ENCODE measurements around the gene GRM4.

The GRM4 gene

DNA sequence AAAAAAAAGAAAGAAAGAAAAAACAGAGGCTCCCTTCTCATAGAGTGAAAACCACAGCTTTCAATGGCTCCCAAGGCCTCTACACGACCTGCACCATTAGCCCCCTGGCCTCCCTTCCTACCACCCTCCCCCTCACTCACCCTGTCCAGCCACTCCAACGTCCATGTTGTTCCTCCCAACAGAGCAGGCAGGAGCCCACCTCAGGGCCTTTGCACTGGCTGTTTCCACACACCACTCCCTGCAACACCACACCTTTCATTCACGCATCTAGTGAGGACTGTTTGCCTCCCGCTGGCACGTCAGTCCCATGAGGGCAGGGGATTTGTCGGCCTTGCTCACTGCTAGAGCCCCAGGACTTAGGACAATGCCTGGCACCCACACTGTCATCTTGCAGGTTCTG, 39.5 kb downstream of the GRM4 start:
- no peak for DNase-seq

DNA sequence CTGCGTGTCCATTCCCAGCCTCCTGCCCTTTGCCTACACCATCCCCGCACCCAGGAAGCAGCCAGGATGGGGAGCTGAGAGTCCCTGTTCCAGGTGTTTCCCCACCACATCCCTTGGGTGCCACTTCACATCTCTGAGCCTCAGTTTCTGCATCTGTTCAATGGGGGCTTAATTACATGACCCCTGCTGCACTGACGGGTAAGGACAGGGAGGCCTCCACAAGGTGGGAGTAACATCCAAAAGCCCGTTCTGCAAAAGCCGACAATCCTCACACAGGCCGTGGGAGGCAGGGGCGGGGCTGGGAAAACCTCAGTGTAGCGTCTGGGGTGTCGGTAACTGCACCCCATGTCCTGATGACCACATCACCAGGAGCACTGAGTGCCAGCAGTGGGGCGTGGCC, 41.3 kb downstream of the GRM4 start:
- DNase-seq = no peak

DNA sequence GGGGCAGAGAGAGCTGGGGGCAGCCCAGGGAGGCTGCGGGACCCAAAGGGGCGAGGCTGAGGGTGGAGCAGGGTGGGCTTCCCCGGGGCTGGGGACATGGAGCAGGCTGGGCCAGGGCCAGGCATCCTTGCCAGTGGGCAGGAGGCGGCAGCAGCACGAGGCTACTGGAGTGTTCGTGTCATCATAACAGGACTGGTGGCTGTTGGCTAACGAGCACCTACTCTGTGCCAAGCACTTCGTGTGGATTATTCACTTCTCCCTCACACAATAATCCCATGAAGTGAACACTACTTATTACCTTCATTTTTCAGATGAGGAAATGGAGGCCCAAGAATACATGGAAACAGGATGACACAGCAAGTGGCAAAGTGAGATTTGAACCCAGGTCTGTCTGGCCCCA, 41.7 kb downstream of the GRM4 start:
- DNase-seq = no peak

DNA sequence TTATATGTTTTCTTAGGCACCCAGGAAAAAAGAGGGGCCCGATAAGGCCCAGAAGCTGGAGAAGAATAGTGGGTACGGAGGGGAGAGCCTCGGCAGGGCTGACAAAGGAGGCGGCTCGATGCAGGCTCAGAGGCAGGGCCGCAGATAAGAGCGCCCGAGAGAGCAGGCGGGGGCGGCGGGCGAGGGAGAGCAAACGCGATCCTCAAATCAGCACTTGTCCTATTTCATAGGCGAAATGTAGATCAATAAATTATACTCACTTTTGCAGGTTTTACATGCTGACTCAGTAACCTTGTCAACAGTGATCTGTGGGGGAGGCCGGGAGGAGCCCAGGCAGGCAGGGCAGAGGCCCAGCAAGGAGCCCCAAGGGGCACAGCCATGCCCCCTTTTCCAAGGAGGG, 42.6 kb downstream of the GRM4 start:
- no peak for DNase-seq

DNA sequence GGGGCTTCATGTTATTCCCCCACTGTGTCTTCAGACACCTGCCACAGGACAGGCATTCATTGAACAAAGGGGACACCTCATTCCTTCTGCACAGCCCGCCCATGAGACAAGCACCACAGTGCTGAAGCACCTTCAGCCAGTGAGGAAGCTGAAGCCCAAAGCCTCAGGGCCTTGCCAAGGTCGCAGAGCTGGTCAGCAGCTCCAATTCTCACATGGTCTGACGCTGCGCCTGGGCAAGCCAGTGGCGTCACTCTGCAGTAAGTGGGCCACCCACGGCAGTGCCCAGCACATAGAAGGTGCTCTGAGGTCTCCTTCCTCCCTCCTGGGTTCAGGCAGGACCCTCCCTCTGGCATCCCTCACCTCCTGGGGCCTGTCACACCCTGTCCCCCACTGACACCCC, 43.2 kb downstream of the GRM4 start:
- DNase-seq = no peak

DNA sequence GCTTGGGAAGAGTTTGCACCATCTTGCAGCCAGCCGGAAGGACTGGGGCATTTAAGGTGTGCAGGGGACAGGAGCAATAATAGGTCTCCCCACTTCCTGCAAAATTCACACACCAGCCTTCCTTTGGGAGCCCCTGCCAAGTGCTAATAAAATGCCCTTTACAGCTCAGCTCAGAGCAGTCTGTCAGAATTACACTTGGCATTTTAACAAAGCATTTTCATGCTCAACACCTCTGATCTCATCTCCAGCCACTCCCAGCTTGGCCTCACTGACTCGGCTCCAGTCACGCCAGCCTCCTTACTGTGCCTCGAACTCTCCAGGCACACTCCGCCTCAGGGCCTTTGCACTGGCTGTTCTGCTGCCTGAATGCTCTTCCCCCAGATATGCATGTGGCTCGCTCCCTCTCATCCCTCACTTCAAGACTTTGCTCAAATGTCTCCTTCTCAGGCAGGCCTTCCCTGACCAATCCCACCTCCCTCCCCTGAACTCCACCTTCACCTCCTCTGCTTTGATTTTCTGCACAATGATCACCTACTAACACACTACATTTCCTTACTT, 43.7 kb downstream of the GRM4 start:
- no peak for DNase-seq

DNA sequence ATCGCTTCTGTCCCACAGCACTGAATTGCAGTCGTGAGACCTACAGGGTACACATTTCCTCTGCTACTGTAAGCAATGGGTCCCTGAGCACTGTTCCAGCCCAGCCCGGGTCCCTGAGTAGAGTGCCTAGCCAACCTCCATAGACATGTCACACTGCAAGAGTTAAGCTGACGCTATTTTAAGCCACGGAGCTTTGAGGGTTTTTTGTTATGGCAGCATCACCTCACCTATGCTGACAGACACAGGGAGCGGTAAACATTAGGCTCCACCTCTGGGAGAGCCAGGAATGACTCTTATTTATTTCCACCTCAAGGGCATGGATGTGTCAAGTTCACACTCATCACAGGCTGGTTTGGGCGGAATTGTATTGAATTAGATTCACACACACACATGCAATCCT, 45.1 kb downstream of the GRM4 start:
- no peak for DNase-seq

DNA sequence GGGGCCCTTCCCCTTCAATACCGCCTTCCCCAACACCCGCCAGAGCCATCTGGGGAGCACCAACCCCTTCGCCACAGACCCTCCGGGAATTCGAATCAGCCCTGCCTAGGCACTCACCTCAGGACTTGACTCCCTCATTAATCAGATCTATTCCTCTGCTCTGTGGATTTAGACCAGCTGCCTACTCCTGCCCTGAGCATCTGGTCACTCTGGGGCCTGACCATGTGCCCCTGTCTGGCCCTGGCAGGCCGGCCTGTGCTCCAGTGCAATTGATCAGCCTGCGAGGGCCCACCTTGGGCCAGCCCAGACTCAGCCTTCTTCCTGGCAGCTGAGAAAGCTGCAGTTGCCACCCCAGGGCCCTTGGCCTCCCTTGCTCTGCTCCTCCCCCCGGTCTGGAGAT, 46.0 kb downstream of the GRM4 start:
- no peak for DNase-seq

DNA sequence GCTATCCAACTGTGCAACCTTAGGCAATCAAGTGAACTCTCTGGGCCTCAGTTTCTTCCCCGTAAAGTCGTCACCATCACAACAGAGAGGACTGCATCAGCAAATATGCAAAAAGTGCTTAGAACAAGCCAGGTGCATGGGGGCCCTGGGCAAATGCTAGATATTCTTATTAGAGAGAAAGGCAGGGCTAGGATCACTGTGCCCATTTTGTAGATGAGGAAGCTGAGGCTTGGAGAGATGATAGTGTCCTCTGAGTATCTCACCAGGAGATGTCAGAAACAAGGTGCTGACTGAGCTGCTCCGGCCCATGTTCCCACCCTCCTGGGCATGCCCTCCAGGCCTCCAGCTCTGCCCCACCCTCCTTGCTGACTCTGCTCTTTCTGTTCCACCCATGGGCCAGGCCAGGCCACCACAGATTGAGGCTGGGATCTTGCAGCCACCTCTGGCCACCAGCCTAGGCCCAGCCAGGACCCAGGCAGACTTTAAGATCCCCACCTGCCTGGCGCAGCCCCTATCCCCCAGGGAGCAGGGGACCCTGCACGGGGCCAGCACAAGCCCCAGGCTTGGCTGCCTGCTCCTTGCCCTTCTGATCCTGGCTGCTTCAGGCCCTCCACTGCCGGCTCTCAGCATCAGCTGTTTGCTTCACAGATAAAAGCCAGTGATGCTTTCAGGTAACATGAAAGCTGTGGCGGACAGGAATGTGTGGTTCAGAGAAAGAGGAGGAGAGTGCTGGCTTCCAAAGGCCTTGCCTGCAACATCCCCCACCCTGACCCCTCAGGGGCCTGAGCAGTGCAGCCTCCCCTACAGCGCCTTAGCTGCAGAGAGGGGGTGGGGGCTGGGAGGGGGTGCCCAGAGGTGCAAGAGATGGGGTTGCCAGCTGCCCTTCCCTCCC, 47.6 kb downstream of the GRM4 start:
- no peak for DNase-seq

DNA sequence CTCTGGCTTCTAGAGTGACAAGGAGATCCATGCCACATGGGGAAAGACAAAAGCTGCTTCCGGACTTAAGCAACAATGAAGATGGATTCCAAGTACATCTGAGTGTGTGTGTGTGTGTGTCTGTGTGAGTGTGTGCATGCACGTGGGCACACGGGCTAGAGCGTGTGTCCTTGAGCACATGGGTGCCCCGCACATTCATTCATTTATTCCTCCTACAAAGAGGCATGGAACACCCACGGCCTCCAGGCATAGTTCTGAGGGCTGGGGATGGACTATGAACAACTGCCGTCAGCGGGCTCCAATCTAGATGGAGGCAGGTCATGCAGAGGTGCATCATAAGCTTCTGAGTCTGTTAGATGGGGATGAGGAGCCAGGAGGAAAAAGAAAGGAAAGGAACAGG, 49.1 kb downstream of the GRM4 start:
- DNase-seq = no peak

DNA sequence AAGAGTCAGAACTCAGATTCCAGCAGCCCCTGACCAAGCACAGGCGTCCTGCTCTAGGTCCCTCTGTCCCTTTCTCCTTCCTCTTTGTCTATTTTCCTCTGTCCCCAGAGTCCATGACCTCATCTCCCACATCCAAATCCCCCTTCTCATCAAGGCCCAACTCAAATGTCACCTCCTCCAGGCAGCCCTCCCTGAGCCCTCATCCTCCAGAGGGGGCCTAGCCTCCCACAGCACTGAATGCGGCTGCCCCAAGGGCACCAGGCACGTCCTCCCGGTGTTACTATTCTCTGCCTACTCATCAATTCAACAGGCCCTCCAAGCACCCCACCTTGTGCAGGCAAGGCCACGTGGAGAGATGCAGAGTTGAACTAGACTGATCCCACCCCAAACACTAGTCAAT, 49.7 kb downstream of the GRM4 start:
- no peak for DNase-seq

DNA sequence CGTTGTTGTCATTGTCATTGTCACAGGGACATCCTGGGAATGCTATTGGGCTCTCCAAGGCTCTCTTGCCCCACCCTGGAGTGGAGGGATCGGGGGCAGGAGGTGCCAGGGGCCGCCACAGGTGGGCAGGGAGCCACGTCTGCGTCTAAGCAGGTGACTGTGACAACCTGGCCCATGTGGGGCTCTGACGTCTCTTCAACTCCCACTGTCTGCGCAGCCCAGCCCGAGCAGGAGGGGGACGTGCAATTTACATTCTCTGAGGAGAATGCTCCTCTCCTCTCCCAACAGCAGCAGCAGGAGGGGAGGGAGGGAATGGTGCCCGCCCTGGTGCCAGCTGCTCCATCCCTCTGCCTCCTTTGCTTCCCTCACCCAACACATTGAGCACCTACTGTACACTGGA, 50.1 kb downstream of the GRM4 start:
- no peak for DNase-seq

DNA sequence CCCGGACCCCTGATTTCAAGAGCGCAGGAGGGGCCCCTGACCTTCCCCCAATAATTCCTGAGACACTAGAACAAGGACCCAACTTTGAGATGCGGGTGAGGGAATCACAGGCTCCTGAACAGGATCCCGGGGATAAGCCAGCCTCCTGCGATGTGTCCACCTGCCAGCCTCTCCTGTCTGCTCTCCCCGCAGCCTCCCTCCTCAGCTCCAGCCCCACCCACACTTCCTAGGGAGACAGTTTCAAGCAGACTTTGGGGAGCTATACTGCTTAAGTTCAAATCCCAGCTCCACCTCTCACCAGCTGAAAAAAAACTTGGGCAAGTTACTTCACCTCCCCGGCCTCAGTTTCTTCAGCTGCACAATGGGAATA, 50.8 kb downstream of the GRM4 start:
- no peak for DNase-seq

DNA sequence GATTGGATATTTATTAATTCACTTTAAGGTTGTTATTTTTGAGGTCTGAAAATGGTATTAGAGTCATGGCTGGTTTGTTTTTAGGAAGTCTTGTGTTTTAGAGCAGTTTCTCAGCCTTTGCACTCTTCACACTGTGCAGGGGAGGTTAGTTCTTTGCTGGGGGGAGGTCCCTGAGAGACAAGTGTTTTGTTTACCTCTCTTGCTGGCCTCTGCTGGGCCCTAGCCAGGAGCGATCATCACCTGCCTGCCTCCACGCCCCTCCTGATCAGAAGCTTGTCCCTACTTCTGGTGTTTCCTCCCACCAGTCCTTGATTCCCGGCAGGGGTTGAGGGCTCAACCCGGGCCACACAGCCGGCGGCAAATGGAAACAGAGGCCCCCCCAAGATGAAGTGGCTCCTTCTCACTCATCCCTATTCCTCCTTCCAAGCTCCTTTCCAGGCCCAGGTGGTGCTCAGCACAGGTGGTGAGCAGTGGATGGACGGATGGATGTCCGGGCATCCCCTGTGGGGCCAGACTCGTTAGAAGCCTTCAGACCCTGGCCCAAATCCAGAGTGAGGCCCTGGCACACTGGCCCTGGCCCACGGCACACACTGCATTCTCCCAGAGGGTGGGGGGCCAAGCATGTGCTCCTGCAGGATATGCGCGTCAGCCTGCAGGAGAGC, 51.3 kb downstream of the GRM4 start:
- DNase-seq = peak; percentile 40

DNA sequence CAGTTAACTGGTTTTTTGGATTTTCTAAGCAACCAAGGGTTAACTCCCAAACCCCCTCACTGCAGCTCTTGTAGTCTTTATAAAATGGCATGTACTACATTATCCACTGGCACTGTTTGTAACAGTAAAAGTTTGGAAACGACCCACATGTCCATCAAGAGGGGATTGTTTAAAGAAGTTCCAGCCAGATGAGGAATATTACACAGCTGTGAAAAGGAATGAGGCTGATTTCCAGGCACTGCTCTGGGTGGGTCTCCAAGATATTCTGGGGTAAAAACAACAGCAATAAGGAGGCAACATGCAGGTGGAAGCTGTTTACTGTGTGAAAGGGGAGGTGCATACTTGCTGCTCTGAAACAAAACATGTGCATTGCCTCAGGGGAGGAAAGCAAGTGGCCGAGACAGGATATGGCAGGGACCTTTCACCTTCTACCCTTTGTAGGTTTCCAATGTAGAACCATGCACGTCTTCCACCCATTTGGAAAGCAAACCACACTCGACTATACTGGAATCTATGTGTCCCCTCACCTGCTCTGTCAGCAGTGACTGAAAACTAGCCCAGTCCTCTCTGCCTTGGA, 51.9 kb downstream of the GRM4 start:
- DNase-seq = no peak

DNA sequence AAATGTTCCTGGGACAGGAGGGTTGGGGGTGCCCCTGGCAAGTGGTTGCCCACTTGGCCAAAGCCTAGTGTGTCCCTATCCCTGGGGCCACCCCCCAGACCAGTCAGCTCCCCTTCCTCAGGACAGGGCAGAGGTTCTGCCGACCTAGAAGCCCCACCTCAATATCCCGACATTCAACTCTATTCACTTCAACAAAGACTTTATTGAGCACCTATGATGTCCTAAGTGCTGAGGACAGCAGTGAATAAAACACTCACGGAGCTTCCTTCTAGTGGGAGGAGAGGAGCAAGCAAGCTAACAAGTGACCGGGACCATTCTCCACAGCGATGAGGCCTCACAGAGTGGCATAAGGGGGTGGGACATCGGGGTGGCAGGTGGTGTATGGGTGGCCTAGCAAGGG, 52.7 kb downstream of the GRM4 start:
- no peak for DNase-seq

DNA sequence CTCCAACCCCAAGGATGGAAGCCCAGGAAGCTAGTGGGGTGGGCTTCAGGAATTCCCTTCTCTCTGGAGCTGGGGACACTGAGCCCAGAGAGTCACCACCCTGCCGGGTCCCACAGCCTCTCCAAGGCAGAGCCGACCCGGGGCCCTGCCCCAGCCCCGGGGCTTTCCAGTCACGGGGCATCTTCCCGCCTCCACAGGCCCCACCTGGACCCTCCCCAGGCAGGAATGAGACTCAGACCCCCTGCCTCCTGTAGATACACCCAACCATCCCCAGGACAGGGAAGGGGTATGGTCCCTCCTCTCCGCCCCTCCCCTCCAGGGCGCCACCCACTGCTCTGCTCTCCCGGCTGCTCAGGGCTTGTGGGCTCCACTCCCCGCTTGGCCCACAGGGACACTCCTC, 53.3 kb downstream of the GRM4 start:
- no peak for DNase-seq

DNA sequence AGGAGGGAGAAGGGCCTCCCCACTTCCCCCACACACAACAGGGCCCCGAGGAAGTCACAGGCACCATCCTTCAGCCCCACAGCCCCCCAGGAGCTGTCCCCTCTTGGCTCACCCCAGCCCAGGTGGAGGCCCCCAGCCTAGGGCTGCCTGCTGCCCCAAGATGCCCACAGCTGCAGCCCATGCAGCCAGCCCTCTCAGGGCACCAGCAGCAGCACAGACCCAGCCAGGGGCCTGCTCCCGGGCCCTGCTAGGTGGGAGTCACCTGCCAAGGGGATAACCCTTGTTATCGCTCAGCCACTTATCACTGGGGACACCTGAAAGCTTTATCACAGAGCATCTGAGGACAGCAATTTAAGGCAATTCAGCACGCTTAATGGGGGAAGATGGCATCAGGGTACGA, 55.0 kb downstream of the GRM4 start:
- DNase-seq = no peak

DNA sequence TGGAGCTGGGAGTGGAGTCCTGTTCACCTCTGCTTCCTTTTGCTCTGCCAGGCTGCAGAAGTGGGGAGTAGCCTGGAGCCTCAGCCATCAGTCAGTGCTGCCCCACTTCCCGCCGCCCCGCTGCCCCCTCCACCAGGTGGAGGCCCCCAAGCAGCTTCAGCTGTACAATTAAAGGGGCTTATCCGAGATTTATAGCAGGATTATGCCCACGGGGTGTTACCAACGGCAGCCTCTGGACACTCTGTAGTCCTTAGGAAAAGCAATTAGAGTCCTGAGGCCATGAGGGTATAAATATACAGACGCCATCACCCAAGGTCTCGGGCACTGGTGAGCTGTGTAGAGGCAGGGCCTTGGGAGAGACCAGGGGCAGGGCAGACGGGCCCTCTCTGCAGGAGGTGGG, 55.4 kb downstream of the GRM4 start:
- no peak for DNase-seq

DNA sequence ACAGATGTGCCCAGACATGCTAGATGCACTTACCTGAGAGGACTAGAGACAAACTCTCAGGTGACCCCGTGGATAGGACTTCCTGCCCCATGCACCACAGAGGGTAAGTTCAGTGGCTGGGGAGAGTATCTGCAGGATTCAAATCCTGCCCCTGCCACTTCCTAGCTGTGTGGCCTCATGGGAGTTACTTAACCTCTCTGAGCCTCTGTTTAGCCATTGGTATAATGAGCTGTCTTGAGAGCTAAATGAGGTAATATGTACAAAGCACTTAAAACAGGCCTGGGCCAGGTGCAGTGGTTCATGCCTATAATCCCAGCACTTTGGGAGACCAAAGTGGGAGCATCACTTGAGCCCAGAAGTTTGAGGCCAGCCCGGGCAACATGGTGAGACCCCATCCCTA, 59.3 kb downstream of the GRM4 start:
- no peak for DNase-seq

DNA sequence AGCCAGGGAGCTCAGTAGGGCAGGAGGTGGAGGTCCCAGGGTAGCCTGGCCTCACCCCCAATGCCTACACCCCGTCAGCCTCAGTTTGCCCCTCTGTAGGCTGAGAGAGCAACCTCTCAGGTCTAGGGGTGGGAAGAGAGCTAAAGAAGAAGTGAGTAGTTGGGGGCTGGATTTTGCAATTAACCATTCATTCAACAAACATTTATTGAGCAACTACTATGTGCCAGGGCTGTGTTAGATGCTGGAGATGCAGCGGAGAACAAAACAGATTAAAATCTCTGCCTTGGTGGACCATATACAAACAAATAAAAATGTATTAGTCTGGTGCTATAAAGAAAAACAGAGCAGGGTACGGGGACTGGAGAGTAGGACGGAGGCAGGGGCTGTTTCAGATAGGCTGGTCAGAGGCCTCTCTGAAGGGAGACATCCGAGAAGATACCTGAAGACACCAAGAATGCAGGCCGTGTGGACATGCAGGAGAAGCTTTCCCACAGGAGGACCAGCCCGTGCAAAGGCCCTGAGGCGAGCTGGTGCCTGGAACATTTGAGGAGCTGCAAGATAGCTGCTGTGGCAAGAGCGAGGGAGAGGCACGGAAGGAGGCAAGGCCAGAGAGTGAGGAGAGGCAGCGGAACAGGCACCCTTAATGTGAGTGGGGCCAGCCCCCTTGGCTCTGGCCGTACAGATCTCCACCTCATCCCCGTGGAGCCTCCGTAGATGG, 60.3 kb downstream of the GRM4 start:
- no peak for DNase-seq

DNA sequence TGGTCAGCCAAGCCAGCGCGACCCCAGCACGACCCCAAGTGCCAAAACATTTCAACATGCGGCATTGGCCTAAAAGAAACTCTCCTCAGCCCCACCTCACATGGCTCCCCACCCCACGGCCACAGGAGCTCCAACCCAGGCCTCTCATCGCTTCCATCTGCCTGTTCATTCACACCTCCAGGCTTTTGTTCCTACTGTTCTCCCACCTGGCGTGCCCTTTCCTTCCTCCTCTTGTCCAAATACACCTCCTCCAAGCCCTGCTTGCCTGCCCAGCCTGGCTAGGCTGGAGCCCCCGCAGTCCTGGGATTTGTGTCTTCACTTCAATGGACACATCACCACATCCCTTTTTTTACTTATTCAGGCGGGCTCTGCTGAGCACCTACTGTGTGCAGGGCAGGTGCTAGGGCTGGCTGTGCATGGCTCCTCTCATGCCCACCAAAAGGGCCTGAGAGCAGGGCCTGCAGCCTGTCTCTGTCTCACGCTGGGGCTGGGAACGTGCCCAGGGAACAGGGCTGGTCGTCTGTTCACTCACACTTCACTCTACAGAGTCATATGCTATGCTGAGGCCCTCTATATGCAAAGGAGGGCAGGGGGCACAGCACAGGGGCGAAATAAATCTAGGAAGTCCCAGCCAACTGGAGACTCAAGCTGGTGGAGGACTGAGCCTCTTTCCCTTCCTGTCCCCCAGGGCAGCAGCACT, 61.1 kb downstream of the GRM4 start:
- DNase-seq = no peak

Measured in NCI-H1417 treated with DMSO at 0.1 percent for 48 hours (cell line).